CD4-positive, alpha-beta T cell treated with Interleukin-6 for 4 hours (primary cell): ENCODE measurements around the gene CDH4.

Experiments
- DNase-seq: peaks from one replicate; pipeline ENCODE4 v3.0.0-alpha.2; 2020; ENCODE audit warnings: mixed read lengths

Gene CDH4

GRCh38 chr20:61590236-61590635 lies 338.2 kb downstream of the CDH4 start:
- no peak for DNase-seq

DNA sequence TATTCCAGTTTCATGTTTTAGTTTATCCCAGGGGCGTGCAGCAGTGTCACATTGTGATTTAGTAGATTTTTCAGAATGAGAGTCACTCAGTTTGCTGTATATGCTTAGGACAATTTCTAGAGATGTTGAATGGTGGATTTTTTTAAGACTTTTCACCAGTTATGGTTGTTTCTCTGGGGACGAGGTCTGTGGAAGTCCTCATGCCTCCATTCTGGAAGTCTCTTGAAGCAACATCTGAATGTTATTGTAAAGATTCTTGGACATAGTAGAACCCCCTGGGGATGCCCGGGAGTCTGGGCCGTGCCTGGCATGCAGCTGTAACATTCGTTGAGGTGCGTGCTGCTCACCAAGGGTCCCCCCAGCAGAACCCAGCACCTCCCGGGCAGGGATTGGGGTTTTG lies 341.5 kb downstream of the CDH4 start:
- no peak for DNase-seq

- no peak for DNase-seq
These were observed 342.1 kb downstream of the CDH4 start for GRCh38 chr20:61594198-61594597.

- DNase-seq: no peak
These were observed 343.2 kb downstream of the CDH4 start for GRCh38 chr20:61595216-61595615.

DNA sequence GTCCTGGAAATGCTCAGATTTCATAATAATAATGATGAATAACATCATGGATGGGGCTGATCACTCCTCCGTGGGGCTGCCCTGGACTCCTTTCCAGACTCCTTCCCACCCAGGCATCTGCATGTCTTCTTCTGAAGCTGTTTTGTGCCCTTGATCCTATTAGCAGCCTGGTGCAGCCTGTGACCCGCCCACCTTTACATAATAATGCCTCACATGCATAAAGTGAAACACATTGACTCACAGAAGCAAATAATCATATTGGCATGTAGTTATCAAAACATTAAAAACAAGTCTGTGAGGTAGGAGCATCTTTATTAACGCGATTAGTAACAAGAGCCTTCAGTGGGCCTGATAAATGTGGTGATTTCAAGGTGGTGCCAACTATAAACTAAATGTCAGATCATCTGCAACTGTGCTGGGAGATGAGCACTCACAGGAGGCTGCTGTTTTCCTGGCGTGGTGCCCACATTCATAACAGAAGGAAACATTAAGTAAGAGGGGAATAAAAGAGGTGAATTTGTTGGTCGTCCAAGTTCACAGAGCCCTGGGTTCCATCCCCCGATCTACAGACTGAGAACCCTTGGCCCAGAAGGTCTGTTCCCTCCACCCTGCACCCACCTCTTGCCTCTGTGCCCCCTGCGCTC lies 344.7 kb downstream of the CDH4 start:
- DNase-seq: no peak

DNA sequence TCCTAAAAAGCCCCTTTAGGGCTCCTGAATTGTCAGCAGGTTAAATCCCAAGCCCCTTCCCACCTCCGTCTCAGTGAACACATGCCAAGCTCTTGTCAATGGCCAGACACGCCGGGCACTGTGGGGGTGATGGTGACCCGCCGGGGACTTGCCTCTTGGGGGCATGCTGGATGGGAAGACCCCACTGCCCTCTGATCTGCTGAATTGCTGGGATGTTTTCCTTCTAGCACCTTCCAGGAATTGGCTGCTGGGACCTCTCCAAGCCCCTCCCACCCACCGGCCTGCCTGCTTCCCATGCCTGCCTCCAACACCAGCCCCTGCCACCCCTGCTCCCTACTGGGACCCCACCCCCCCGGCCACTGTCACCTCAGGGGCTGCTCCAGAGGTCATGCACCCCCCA lies 345.9 kb downstream of the CDH4 start:
- DNase-seq: no peak

GRCh38 chr20:61598586-61598985 lies 346.5 kb downstream of the CDH4 start:
- DNase-seq: no peak

DNA sequence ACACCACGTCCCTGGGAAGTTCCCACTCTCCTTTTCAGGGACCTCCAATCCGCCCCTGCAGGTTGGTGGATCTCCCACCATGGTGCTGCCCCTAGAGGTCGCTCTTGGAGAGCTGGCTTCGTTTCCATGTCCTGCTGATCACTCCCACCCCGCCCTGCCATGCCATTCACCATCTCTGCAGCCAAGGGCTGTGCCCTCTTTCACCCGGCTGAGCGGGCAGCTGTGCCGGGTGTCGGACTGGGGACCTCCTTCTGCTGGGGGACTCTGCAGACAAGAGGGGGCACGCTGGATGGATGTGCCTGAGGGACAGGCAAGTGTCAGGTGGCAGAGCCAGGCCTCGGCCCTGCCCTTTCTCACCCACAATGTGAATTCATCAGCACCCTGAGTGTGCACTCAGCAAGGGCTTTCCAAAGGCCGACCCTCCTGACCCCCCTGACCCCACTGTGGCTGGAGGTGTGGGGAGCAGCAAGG lies 347.0 kb downstream of the CDH4 start:
- no peak for DNase-seq

DNA sequence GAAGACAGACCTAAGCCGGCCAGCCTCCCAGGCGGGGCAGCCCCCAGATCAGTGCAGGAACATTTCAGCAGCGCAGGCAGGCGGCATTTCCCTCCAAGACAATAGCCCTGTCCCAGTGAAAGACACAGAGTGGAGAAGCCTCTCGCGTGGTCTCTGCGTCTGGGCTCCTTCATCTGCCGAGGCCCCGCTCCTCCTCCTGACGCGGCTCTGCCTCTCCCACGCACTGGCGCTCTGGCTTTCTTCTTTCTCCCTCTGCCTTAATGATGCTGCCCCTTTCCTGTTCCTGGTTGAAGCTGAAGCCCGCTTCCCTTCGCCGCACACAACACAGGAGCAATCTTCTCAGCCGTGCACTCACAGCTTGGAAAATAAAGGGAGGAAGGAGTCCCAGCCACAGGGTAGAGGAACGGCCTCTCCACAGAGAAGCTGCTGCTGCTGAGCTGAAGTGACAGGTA lies 347.5 kb downstream of the CDH4 start:
- DNase-seq: no peak

DNA sequence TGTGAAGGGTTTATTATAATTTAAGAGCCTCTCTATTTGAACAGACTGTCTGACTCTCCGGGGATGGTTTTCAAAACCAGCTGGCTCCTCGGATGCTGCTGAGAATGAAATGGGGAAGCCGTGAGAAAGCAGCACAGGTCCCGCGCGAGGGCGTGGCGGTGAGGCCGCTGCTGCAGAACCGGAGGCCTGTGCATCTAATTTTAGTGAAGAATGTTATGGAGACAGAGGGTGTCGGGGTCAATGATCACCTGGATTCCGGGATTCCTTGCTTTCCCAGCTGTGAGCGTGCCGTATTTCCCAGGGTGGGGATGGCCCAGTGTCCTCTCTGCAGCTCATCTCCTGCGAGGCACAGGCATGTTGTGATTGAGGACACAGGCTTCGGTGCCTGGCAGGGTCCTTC lies 348.0 kb downstream of the CDH4 start:
- DNase-seq: no peak

GRCh38 chr20:61601361-61601760 lies 349.3 kb downstream of the CDH4 start:
- no peak for DNase-seq

DNA sequence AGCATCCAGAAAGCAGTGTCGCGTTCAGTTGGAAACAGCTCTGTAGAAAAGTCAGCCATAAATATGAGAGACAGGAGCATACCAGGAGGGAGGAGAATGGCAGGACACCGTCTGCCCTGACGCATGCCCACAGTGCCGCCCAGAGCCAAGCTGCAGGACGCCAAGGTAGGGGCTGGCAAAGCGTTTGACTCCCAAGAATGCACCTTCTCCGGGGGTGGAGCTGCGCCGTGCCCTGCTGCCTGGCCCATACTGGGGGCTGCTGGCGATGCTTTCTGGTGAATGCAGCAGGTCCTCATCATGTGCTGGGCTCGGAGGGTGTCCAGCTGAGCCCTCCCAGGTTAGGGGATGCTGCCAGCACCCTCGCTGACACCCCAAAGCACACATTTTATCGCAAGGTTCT lies 349.8 kb downstream of the CDH4 start:
- no peak for DNase-seq

DNA sequence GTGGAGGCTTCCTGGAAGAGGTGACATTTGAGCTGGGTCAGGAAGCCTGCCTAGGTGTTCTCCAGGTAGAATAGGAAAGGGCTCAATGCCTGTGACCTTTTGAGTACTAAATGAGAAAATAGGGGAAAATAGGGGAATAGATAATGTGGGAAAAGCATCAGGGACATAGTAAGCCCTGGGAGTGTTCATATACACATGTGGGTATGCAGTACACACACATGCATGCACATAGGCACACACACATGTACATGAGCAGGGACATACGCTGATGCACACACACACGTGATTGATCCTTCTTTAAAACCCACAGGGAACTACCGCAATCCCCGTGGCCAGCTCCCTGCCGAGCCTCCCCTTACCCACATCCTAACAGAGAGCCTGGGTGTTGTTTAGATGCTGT lies 351.7 kb downstream of the CDH4 start:
- no peak for DNase-seq

DNA sequence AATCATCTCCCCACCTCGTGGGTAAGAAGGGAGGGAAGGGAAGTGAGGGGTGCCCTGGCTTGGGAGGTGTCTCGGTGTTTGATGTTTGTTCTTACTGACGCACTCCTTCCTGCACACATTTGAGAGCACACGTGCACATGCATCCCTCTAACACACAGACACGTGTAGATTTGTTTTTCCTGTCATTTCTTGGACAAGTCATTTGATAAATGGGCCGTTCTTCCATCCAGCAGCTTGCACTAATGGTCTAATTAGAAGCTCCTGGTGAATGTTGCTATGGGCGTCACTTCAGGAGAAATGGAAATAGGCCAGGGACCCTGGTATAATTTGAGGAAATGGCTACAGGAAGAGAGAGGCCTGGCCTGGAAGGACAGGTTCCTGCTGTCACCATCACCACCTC lies 352.5 kb downstream of the CDH4 start:
- DNase-seq: no peak

DNA sequence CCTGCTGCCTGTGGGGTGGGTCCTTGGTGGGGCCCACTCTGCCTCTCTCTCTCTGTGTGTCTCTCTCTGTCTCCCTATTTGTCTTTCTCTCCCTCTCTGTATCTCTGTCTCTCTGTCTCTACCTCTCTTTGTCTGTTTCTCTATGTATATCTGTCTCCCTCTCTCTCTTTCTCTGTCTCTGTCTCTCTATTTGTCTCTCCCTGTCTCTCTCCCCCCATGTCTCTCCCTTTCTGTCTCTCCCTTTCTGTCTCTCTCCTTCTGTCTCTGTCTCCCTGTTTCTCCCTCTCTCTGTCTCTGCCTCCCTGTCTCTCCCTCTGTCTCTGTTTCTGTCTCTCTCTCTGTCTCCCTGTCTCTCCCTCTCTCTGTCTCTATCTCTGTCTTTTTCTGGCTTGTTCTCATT lies 353.2 kb downstream of the CDH4 start:
- DNase-seq: no peak

DNA sequence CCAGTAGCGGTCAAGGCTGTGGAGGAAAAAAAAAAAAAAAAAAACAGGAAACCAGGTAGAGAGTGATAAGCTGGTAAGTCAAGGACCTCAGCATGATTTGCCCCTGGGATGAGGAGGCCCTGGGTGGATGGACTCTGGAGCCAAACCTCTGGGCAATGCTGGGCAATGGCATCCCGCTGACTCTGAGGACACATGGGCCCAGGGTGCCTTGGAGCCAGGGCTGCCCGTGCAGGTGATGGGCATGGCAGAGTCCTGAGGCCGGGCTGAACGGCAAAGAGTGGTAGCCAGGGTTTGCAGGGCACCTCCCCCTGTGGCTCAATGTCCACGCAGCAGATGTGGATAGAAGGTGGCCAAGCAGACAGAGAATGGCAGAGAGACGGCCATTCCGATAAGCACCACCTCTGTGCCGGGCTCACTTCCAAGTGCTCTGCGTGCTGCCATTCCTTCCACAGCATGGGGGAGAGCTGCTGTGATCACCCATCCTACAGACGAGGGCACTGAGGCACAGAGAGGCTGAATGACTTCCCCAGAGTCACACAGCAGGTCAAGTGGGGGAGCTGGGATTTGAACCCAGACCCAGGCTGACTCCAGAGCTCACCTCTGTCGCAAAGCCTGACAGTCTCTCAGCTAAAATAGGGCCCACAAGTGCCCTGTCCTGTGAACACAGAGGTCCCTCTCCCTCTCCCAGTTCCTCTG lies 353.9 kb downstream of the CDH4 start:
- no peak for DNase-seq

GRCh38 chr20:61608275-61609085 lies 356.4 kb downstream of the CDH4 start:
- DNase-seq: no peak

- no peak for DNase-seq
These were observed 357.4 kb downstream of the CDH4 start for GRCh38 chr20:61609461-61609860.

DNA sequence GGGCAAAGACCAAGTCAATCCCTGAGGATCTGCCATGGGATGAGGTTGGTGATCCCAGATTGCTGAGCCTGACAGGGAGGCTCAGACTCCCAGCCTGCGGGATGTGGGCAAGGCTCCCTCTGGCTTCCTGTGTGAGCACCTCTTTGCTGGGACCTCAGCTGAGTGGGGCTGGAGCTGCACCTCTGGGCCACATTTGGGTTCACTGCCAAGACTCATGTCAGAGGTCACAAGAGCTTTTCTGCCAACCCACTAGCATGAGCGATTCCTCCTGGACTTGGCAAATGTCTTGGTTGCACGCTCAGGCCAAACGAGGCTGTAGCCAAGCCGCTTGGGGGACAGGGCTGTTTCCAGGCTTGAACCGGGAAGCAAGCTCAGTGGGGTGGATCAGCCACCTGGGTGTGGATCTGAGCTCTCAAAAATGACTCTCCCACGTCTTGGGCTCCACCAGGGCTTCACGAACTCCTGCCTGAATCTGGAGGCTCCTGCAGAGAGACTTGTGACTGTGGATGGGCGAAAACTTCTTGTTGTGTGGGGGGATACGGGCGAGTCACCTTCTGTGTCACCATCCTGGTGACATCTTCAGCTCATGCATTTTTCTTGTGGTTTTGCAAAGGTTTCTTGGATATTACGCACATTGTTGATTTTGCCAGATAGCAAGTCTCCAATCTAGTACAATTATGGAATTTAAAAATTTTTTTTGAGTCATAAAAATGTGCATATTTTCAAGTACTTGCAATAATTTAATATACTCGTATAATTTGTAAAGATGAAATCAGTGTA lies 359.5 kb downstream of the CDH4 start:
- DNase-seq: no peak

DNA sequence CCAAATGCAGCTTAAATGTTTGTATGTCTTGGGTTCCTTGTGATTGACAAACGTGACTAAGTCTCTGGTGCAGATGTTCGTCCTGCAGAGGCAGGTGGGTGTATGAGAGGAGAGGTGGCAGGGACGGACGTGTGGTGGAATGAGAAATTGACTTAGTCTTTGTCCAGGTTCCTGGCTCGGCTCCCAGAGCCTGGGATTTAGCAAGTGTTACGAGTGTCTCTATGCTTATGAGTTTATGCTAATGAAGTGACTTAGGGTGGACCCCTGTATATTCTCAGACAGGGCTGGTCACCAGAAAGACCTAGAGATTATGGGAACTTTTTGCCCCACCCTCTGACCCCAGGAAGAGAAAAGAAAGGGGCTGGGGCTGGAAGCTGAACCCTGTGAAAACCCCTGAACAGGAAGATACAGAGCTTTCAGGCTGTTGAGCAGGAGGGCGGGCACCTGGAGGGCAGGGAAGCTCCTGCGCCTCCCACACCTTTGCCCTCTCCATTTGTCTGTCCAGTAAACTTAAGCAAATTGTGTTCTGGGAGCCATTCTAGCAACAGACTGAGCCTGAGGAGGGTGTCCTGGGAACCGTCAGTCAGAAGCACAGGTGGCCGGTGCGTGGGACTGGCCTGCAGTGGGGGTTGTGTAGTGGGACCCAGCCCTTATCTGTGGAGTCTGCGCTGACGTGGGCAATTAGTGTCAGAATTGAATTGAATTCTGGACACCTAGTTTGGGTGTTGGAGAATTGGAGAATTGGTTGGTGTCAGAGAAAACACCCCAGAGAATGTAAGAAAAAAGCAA lies 362.1 kb downstream of the CDH4 start:
- no peak for DNase-seq

DNA sequence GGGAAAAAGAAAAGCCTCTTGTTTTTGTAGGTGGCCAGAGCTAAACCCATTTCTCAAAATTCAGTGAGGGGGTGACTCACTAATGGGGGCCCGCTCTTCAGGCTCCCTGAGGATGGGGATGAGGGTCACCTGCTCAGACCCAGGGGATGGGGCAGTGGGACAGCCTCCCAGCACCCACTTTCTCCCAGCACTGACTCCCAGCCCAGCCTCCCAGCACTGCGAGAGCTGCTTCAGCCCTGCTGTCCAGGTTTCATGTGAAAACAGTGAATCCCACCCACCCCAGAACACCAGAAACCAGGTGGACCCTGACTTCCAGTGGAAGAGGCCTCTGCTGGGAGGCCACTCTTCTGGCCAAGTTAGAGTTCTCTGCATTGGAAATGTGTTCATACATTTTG lies 362.6 kb downstream of the CDH4 start:
- no peak for DNase-seq

DNA sequence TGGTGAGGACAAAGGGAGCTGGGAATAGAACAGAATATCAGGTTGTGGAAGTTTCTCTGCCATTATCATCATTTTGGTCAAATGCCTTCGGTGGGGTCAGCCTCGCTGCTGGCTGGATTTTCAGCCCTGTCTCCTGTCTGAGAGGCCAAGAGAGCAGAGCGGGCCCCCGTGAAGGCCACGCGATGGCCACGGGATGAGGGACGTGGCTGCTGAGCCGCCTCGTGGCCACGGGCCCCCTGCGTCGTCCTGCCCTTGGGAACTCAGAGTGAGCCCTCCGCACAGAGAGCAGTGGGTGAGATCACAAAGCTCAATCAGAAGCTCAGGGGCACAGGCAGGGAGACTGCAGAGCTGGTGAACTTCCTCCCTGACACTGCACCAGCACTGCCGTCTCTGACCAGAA lies 363.7 kb downstream of the CDH4 start:
- DNase-seq: no peak
